HepG2 (cell line): ENCODE measurements around the gene HNRNPUL2. TPM values are rescaled to one million over a fixed set of nuclear protein-coding genes. Genes with fewer than 3 reads are reported as not detected.

ENCODE experiments used
- AGO2 ChIP-seq: fragments of 200-400 bp; formaldehyde crosslinking; optimal IDR thresholded peaks from 2 replicates; pipeline ENCODE3; 2017; ENCODE audit warnings: mild to moderate bottlenecking, low read depth, low read length, moderate library complexity
- ATF1 ChIP-seq: IDR thresholded peaks from 2 replicates; pipeline ENCODE4 v1.6.1; 2016; ENCODE audit warnings: mild to moderate bottlenecking, control low read depth
- CREBL2 ChIP-seq: sonication (generic); formaldehyde crosslinking; IDR thresholded peaks from 2 replicates; pipeline ENCODE4 v1.8.1; 2023; ENCODE audit warnings: missing genetic modification reagents, mild to moderate bottlenecking, borderline replicate concordance
- GATA4 ChIP-seq: sonication (generic); IDR thresholded peaks from 2 replicates; pipeline ENCODE4 v1.6.1; 2016; ENCODE audit warnings: antibody characterized with exemption, low read depth, borderline replicate concordance
- HOXD1 ChIP-seq: sonication (generic); formaldehyde crosslinking; IDR thresholded peaks from 2 replicates; pipeline ENCODE4 v1.5.0; 2020; ENCODE audit warnings: missing genetic modification reagents
- MAX ChIP-seq: IDR thresholded peaks from 2 replicates; pipeline ENCODE4 v1.6.1; 2012; ENCODE audit warnings: inconsistent platforms
- NCOA5 ChIP-seq: sonication (generic); formaldehyde crosslinking; IDR thresholded peaks from 2 replicates; pipeline ENCODE4 v1.4.0; 2020; ENCODE audit warnings: missing genetic modification reagents
- NR2F6 ChIP-seq, 2 experiments: IDR thresholded peaks; 2 replicates each; pipeline ENCODE4 v1.6.1; 2016; ENCODE audit warnings: antibody characterized with exemption in 1 of 2, mild to moderate bottlenecking in 1 of 2
- PCBP1 ChIP-seq: fragments of 200-400 bp; formaldehyde crosslinking; IDR thresholded peaks from 2 replicates; pipeline ENCODE4 v1.6.1; 2017; ENCODE audit warnings: mild to moderate bottlenecking, low read depth, low read length, borderline replicate concordance
- RFXANK ChIP-seq: IDR thresholded peaks from 2 replicates; pipeline ENCODE4 v1.6.1; 2016
- TFAP4 ChIP-seq: sonication (generic); IDR thresholded peaks from 2 replicates; pipeline ENCODE4 v1.6.1; 2016; ENCODE audit warnings: low read depth, borderline replicate concordance
- UBTF ChIP-seq: sonication (generic); formaldehyde crosslinking; IDR thresholded peaks from 2 replicates; pipeline ENCODE4 v1.4.0; 2020; ENCODE audit warnings: mild to moderate bottlenecking, missing genetic modification reagents
- ZBTB20 ChIP-seq: sonication (generic); formaldehyde crosslinking; IDR thresholded peaks from 2 replicates; pipeline ENCODE4 v1.8.1; 2023; ENCODE audit warnings: missing genetic modification reagents, low read depth, mild to moderate bottlenecking, borderline replicate concordance
- ZC3H4 ChIP-seq: sonication (generic); formaldehyde crosslinking; IDR thresholded peaks from 2 replicates; pipeline ENCODE4 v1.4.0; 2020; ENCODE audit warnings: missing genetic modification reagents, borderline replicate concordance
- ZGPAT ChIP-seq: IDR thresholded peaks from 2 replicates; pipeline ENCODE4 v1.6.1; 2016; ENCODE audit warnings: mild to moderate bottlenecking
- ZNF337 ChIP-seq: sonication (generic); formaldehyde crosslinking; IDR thresholded peaks from 2 replicates; pipeline ENCODE4 v1.5.1; 2020; ENCODE audit warnings: missing genetic modification reagents, low read depth, mild to moderate bottlenecking, borderline replicate concordance
- ZNF597 ChIP-seq: sonication (generic); formaldehyde crosslinking; IDR thresholded peaks from 2 replicates; pipeline ENCODE4 v1.5.0; 2020; ENCODE audit warnings: missing genetic modification reagents
- ZNF598 ChIP-seq: sonication (generic); formaldehyde crosslinking; IDR thresholded peaks from 2 replicates; pipeline ENCODE4 v1.5.1; 2020; ENCODE audit warnings: mild to moderate bottlenecking, missing genetic modification reagents, borderline replicate concordance
- ZNF678 ChIP-seq: sonication (generic); formaldehyde crosslinking; IDR thresholded peaks from 2 replicates; pipeline ENCODE4 v1.4.0; 2020; ENCODE audit warnings: mild to moderate bottlenecking, missing genetic modification reagents
- polyA plus RNA-seq, 8 experiments: library from polyadenylated mRNA; depleted of rRNA in 3 of 8; stranded (reverse) in 7 of 8; unstranded in 1 of 8; fragments of >200 nt; fragmentation: Illumina TruSeq in 4 of 8; extraction: Trizol in 4 of 8; gene quantifications; 2 replicates each; pipeline versions ENCODE4 v1.2.1 to v1.2.3, GENCODE V29; 2011 to 2016; ENCODE audit warnings: low read depth in 4 of 8, missing spikeins in 1 of 8, mixed read lengths in 1 of 8; ENCODE audit not compliant: insufficient read depth in 1 of 8
- total RNA-seq, 5 experiments: library from RNA; depleted of rRNA; stranded (reverse); fragments of >200 nt; fragmentation: Illumina TruSeq; extraction: Trizol; gene quantifications; 2 replicates each; pipeline ENCODE4 v1.2.3, GENCODE V29; 2016; ENCODE audit warnings: low read depth in 1 of 5

Gene HNRNPUL2
- total and polyA plus RNA-seq, 2 of the 13 experiments (the other 11 are each of a cell fraction or from before 2014, with no cell fraction given): 8.4 to 9.6 TPM

- TF ChIP-seq TFAP4: peak; percentile 37; the same call in 1 of the 2 replicates
- TF ChIP-seq AGO2: no peak
- TF ChIP-seq GATA4: 0 out of 2 replicates have a peak, but pooled peaks have one; percentile 13
- TF ChIP-seq CREBL2 (CRISPR knock-in tag): no peak
- TF ChIP-seq NCOA5 (CRISPR knock-in tag): no peak
- no peak for TF ChIP-seq ZNF597 (CRISPR knock-in tag)
- no peak; the same call in 1 of the 2 replicates for TF ChIP-seq NR2F6 (IDR thresholded peaks at IDR 0.05)
- TF ChIP-seq NR2F6 (CRISPR knock-in tag; IDR thresholded peaks at IDR 0.05): 0 out of 2 replicates have a peak, but pooled peaks have one; percentile 12
- TF ChIP-seq UBTF (CRISPR knock-in tag): peak; percentile 86
- TF ChIP-seq ZC3H4 (CRISPR knock-in tag): no peak
- TF ChIP-seq PCBP1: no peak
- 0 out of 2 replicates have a peak, but pooled peaks have one; percentile 30 for TF ChIP-seq ZNF337 (CRISPR knock-in tag)
- peak; percentile 13; the same call in 1 of the 2 replicates for TF ChIP-seq ZGPAT (CRISPR knock-in tag)
- peak; percentile 70 for TF ChIP-seq ATF1
- TF ChIP-seq ZNF678 (CRISPR knock-in tag): no peak
- peak; percentile 21; the same call in 1 of the 2 replicates for TF ChIP-seq RFXANK
- TF ChIP-seq ZBTB20 (CRISPR knock-in tag): peak; percentile 44; the same call in 1 of the 2 replicates
- 0 out of 2 replicates have a peak, but pooled peaks have one; percentile 14 for TF ChIP-seq ZNF598 (CRISPR knock-in tag)
- TF ChIP-seq MAX: peak; percentile 74
- TF ChIP-seq HOXD1: no peak
Observed at GRCh38 chr11:62753736-62754603, 26.7 kb upstream of the HNRNPUL2 start, which contains the start of gene ZBTB3 (continued).
